Subcutaneous adipose tissue (tissue), 4 donors: ENCODE data around the gene PSMB5. TPM values are rescaled to one million over a fixed set of nuclear protein-coding genes. Genes with fewer than 3 reads are reported as not detected.

Experiments used
- total RNA-seq, 4 donors: library from RNA; depleted of rRNA; stranded (reverse); fragments of >200 nt; gene quantifications; one replicate each; pipeline ENCODE4 v1.1.0, GENCODE V29; 2016
- TF ChIP-seq, protein P1 (sequence below): fragments of 450-650 bp; IDR thresholded peaks from one replicate; pipeline ENCODE4 v1.5.1; 2016; ENCODE audit warnings: low read depth, mild to moderate bottlenecking, control low read depth, antibody characterized with exemption, moderate library complexity

PSMB5 gene
- total RNA-seq, 4 donors from 2014 or later, result 81.6 to 131 (median 104) TPM

DNA sequence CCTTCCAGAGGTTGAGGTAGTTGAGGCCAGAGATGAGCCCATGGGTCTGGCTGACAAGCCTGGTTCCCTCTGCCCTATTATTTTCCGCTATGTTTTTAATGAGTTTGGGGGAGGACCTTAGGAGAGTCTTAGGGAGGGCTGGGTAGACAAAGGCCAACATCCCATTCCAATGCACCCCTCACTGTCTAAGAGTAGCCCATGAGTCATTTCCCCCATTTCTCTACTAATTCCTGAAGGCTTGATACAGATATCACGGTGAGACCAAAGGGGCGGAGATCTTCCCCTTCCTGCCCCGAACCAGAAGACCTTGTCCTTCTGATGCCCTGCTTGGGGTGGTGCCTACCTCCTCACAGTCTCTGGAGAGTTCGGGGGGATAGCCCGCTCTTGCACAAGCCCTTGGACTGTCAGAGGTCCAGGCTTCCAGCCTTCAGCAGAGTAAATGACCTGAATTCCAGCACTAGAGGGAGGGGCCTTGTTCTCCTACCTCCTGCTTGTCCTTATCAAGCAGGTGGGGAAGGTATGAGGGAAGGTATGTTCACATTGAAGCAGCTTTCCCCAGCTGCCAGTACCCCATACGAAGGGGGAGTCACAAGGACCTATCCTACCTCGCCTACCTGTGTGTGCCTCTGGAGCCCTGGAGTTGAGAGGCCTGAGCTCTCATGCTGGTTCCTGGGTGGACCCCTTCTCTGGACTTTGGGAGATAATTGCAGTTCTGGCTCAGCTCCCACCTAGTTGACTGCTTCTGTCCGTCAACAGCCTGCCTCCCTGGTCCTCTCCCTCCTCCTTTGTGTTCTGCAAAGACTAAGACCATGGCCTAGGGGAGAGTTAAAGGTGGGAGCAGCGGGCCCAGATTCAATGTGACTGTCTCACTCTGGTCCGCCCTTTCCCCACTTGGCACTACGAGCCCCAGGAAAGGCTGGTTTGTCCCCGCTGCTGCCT is 11.0 kb upstream of the PSMB5 start:
- TF ChIP-seq, protein P1, sequence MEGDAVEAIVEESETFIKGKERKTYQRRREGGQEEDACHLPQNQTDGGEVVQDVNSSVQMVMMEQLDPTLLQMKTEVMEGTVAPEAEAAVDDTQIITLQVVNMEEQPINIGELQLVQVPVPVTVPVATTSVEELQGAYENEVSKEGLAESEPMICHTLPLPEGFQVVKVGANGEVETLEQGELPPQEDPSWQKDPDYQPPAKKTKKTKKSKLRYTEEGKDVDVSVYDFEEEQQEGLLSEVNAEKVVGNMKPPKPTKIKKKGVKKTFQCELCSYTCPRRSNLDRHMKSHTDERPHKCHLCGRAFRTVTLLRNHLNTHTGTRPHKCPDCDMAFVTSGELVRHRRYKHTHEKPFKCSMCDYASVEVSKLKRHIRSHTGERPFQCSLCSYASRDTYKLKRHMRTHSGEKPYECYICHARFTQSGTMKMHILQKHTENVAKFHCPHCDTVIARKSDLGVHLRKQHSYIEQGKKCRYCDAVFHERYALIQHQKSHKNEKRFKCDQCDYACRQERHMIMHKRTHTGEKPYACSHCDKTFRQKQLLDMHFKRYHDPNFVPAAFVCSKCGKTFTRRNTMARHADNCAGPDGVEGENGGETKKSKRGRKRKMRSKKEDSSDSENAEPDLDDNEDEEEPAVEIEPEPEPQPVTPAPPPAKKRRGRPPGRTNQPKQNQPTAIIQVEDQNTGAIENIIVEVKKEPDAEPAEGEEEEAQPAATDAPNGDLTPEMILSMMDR, result no peak

DNA sequence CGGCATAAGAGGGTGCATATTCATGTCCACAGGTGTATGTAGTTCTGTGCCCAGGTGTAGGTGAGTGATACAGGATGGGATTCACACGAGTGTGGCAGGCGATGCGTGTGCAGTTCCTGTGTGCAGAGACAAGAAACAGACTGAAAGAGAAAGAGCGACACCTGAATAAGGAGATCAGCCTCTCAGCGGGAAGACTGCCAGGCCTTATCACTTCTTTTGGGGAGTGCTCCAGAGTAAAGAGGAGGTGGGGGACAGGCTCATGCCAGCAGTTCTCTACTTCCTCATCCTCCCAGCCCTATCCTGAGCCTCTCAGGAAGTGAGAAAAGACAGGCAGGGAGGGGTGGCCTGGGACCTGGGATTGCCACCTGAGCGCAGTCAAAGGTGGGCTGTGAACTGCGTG is 10.1 kb upstream of the PSMB5 start:
- TF ChIP-seq, protein P1, result no peak

GRCh38 chr14:23043754-23044153 is 9.1 kb upstream of the PSMB5 start:
- TF ChIP-seq, protein P1, result no peak

GRCh38 chr14:23043145-23043544 is 8.4 kb upstream of the PSMB5 start:
- TF ChIP-seq, protein P1, result no peak

DNA sequence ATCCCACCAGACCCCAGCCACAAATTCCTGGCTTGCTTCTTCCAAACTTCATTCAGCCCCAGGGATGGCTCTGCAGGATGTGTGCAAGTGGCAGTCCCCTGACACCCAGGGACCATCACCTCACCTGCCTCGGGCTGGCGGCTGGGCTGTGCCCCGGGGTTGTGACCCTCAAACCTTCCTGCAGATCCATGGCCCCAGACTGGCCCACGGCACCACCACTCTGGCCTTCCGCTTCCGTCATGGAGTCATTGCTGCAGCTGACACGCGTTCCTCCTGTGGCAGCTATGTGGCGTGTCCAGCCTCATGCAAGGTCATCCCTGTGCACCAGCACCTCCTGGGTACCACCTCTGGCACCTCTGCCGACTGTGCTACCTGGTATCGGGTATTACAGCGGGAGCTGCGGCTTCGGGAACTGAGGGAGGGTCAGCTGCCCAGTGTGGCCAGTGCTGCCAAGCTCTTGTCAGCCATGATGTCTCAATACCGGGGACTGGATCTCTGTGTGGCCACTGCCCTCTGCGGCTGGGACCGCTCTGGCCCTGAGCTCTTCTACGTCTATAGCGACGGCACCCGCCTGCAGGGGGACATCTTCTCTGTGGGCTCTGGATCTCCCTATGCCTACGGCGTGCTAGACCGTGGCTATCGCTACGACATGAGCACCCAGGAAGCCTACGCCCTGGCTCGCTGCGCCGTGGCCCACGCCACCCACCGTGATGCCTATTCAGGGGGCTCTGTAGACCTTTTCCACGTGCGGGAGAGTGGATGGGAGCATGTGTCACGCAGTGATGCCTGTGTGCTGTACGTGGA is 7.7 kb upstream of the PSMB5 start, which contains the start of gene PSMB11:
PSMB11 (plus strand) TSS at position 51 of the 804 bp plus-strand sequence; CDS start at position 65, 14 bp downstream.
- TF ChIP-seq, protein P1, result no peak

DNA sequence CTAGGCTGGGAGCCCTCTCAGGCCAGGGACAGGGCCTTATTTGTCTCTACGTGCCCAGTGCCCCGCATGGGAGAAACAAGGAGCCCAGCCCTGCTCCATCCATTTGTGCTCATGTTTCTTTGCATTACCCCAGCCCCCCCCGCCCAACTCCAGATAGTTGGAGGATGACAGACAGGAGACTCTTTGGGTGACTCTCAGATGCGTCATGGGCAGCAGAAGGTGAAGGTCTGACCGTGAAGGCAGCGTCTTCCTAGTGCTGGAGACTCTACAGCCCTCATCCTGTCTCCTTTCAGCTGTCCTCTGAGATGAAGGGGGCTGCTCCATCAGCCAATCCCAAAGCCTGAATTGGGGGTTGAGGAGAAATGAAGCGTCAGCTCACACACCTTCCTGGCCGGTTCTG is 7.0 kb upstream of the PSMB5 start:
- TF ChIP-seq, protein P1, result no peak

DNA sequence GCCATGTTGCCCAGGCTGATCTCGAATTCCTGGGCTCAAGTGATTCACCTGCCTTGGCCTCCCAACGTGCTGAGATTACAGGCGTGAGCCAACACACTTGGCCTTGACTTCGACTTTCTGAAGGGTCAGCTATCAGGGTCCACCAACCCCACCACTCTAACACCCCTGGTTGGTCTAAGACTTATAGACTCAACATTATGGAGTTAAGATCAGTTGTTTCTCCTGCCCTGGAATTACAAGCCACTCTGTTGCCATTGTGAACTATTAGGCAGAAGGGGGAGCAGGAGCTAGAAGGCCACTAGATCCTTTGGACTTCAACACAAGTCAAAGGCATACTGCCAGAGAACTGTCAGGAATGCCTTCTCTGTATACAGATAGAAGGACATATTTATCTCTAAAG is 5.4 kb upstream of the PSMB5 start:
- TF ChIP-seq, protein P1, result no peak
